H1 (cell line): ENCODE data around the gene DDX18. TPM values are rescaled to one million over a fixed set of nuclear protein-coding genes. Genes with fewer than 3 reads are reported as not detected.

Source experiments
- E2F6 ChIP-seq: IDR thresholded peaks from 2 replicates; pipeline ENCODE4 v1.6.1; 2012; ENCODE audit warnings: inconsistent platforms
- KDM4A ChIP-seq: IDR thresholded peaks from one replicate; pipeline ENCODE4 v1.7.1; 2012; ENCODE audit warnings: low read depth, mild to moderate bottlenecking, moderate library complexity, low read length, inconsistent platforms; ENCODE audit not compliant: severe bottlenecking
- polyA plus RNA-seq, 7 experiments: library from polyadenylated mRNA; depleted of rRNA in 3 of 7; stranded (reverse) in 5 of 7; unstranded in 2 of 7; fragments of >200 nt in 5 of 7; fragments of 200-250 nt in 2 of 7; gene quantifications; 1 replicate in 5 of 7; 2 replicates in 1 of 7; 4 replicates in 1 of 7; pipeline versions ENCODE4 v1.2.1 to v1.2.3, GENCODE V29; 2011 to 2013; ENCODE audit warnings: missing spikeins in 2 of 7, mixed read lengths in 2 of 7
- total RNA-seq: library from RNA; stranded (reverse); fragmentation: NEBNext Ultra II Directional; extraction: Animal tissue kit (Norgen Biotek cat#: 25700); gene quantifications from 2 replicates; pipeline ENCODE4 v1.2.1, GENCODE V29; 2021

DDX18 gene
- total and polyA plus RNA-seq, 2 of the 8 experiments (the other 6 are each of a cell fraction or from before 2014, with no cell fraction given): 31.3 to 119 TPM

- TF ChIP-seq E2F6 (peak; percentile 83), KDM4A (peak; percentile 20)
Measured at GRCh38 chr2:117850015-117850414, 35.5 kb downstream of the DDX18 start (continued).
